Epithelial cell of esophagus (primary cell): ENCODE results near the gene CFAP54.

Experiments used
- DNase-seq: peaks from one replicate; pipeline ENCODE4 v3.0.0; 2010; ENCODE audit warnings: low read depth
- H3K4me3 ChIP-seq: 2 replicates; pipeline ENCODE4 v1.5.1; 2011; ENCODE audit warnings: mild to moderate bottlenecking, low read length, control low read depth
- TF ChIP-seq, protein P1 (sequence below): IDR thresholded peaks from 2 replicates; pipeline ENCODE4 v1.5.1; 2011; ENCODE audit warnings: low read depth, mild to moderate bottlenecking, low read length, control low read depth, inconsistent platforms; ENCODE audit not compliant: insufficient read depth; ENCODE audit errors: missing control alignments

CFAP54 gene

DNA sequence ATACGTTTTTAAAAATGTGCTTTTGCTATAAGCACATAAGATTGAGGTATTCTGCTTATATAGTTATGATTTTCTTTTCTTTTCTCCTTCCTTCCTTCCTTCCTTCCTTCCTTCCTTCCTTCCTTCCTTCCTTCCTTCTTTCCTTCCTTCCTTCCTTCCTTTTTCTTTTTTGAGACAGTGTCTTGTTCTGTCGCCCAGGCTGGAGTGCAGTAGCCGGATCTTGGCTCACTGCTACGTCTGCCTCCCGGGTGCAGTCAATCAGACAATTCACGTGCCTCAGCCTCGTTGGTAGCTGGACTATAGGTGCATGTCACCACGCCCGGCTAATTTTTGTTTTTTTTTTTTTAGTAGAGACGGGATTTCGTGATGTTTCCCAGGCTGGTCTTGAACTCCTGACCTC is 5.8 kb downstream of the CFAP54 start:
- H3K4me3 ChIP-seq = no peak overlapping the region
- DNase-seq = no peak
- TF ChIP-seq, protein P1, sequence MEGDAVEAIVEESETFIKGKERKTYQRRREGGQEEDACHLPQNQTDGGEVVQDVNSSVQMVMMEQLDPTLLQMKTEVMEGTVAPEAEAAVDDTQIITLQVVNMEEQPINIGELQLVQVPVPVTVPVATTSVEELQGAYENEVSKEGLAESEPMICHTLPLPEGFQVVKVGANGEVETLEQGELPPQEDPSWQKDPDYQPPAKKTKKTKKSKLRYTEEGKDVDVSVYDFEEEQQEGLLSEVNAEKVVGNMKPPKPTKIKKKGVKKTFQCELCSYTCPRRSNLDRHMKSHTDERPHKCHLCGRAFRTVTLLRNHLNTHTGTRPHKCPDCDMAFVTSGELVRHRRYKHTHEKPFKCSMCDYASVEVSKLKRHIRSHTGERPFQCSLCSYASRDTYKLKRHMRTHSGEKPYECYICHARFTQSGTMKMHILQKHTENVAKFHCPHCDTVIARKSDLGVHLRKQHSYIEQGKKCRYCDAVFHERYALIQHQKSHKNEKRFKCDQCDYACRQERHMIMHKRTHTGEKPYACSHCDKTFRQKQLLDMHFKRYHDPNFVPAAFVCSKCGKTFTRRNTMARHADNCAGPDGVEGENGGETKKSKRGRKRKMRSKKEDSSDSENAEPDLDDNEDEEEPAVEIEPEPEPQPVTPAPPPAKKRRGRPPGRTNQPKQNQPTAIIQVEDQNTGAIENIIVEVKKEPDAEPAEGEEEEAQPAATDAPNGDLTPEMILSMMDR = no peak

DNA sequence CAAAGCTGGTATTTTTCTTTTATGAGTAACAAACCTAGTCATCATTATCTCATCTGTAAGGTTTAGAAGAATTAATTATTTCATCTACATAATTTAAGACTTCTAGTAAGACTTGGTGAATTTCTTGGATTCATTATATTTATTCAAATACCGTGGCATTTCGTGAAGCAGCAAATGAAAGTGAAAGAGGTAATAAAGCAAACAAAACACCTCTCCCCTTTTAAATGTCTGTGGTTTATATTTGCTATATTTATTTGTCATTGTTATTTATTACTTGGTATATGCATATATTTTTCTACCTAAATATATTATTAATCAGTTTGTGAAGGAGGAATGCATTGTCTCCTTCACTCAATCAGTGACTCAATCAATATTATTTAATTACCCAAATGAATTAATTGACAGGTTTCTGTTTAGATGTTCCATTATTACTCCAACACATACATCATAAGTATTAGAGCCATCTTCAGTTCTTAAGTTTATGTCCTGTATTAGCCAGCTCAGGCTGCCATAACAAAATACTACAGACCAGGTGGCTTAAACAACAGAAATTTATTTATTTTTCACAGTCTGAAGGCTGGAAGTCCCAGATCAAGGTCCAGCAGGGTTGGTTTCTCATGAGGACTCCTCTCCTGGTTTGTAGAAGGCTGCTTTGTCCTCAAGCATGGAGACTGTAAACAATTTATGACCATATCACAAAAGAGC is 6.6 kb downstream of the CFAP54 start:
- no peak overlapping the region for H3K4me3 ChIP-seq
- TF ChIP-seq, protein P1 = no peak
- DNase-seq = no peak

DNA sequence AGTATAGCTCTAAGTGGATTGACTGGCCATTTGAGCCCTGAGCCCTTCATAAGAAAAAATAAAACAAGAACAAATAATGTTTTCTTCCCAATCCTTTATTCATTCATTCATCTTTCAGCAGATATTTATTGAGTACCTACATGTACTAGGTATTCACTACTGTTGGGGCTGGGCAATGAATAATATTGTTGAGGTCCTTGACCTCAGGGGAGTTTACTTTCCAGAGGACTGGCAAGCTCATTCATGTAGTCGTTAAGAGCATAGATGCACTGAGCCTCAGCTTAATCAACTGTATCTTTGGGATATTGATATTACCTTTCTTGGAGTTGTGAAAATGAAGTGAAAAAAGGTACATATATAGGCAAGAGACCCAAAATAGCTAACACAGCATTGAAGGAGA is 7.6 kb downstream of the CFAP54 start:
- no peak overlapping the region for H3K4me3 ChIP-seq
- TF ChIP-seq, protein P1 = no peak
- DNase-seq = no peak

DNA sequence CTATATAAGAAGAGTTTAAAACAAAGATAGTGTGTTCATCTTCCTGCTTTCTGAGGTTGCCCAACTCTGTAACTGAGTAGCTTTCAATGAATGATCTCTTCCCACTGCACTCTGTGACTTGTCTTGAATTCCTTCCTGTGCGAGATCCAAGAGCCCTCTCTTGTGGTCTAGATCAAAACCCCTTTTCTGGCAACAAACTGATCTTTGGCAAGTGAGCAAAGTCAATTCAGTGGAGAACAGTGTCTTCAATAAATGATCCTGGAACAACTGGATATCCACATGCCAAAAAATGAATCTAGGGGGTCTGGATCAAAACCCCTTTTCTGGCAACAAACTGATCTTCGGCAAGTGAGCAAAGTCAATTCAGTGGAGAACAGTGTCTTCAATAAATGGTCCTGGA is 8.5 kb downstream of the CFAP54 start:
- TF ChIP-seq, protein P1 = no peak
- H3K4me3 ChIP-seq = no peak overlapping the region
- DNase-seq = no peak

DNA sequence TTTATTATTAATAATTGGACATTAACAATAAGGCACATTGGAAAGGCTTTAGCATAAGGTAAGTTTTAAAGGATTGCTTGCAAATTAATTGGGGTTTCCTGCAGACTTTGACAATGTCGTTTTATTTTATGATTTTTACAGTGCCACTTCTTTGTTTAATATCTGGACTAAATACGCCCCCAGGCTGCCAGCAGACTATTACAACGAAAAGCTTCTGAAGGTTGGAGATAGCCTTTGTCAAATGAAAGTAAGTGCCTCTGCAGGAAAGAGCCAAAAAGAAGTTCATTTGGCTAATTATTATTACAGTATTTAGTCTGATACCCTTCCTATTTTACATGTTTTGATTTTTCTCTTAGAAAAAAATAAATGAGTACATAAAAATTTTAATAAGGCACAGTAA is 11.3 kb downstream of the CFAP54 start:
- TF ChIP-seq, protein P1 = no peak
- no peak overlapping the region for H3K4me3 ChIP-seq
- DNase-seq = peak; percentile 23

DNA sequence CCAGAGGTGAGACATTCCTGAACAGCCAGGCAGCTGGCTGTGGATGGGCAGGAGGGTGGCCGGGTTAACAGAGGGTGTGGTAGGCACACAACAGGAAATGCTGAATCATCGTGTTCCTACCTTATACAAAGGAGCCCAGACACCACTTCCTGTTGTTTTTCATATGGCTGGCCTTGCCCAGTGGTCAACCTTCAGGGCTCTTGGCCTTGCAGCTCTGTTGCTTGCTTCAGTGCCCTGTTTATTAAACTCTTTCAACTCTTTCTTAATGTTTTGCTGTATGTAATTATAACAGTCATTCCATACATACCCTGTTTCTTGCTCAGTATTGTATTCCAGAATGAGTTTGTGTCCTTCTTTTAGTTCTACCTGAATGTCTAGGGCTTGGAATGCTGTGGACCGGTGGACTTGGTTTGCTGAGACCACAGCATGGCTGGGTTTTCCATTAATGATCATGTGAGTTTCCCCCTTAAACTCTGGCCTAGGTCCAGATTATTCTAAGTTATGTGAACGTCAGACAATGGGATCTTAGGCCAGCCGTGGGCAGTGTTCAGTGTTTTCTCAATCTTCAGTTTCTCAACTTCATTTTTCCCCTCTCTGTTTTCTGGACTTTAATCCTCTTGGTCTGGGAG is 11.9 kb downstream of the CFAP54 start:
- DNase-seq = peak; percentile 89
- TF ChIP-seq, protein P1 = no peak
- no peak overlapping the region for H3K4me3 ChIP-seq

DNA sequence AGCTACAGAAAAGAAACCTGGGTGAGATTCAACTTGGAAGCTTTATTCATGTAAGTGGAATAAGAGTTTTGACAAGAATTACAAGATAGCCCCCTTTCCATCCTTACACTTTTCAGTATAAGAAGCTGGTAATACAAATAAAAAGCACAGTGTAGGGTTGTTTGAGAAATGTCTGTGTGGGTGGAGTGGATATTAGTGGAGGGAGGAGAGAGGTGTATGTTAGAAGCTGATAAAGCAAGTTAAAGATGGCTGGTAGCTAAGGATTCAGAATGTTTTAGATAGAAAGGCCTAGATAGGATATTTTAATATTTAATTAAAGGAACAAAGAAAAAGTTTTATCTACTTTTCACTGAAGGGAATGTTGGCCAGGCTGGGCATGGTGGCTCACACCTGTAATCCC is 12.5 kb downstream of the CFAP54 start:
- TF ChIP-seq, protein P1 = no peak
- H3K4me3 ChIP-seq = no peak overlapping the region
- no peak for DNase-seq
